ENCODE measurements around the gene COX19.

Gene COX19

GRCh38 chr7:995571-995970 lies 20.2 kb upstream of the COX19 start:
- no peak overlapping the region for H3K4me3 ChIP-seq (ENCODE audit: low read depth, low read length)
- DNase-seq (ENCODE audit: low read depth), result no peak
- no peak for TF ChIP-seq MYC (IDR thresholded peaks at IDR 0.05; ENCODE audit: low read depth, low read length)
- TF ChIP-seq CTCF (IDR thresholded peaks at IDR 0.05; ENCODE audit: low read depth, low read length), result no peak
- TF ChIP-seq MAX (IDR thresholded peaks at IDR 0.05; ENCODE audit: low read depth, low read length), result no peak
- TF ChIP-seq POLR2A (IDR thresholded peaks at IDR 0.05; ENCODE audit: extremely low read depth, insufficient read length), result no peak

DNA sequence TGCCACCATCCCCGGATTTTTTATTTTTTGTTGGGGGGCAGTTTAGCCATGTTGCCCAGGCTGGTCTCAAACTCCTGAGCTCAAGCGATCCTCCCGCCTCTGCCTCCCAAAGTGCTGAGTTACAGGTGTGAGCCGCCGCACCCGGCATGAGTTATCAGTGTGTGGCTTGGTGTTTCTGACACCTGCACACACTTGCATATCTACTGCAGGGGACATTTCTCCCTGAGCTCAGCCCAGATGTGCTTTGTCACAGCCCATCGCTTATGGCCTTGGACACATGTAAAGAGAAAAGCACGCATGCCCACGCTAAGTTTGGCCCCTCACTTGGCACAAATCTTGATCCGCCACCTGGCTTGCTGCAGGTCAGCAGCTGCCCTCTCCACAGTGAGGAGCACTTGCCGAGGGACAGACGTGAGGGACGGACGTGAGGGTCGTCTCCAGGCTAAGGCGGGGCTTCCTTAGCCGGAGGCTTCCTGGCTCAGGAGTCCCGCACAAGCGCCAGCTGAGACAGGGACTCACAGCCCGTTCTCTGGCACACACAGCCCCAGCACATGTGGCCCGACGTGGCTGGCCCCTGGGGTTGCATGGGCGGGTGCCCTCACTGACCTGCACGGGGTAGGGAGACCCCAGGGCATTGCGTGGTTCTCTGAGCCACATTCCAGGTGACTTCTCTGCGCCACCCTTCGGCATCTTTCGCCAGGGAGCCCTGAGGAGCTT lies 19.4 kb upstream of the COX19 start:
- no peak for TF ChIP-seq MAX (IDR thresholded peaks at IDR 0.05; ENCODE audit: low read depth, low read length)
- TF ChIP-seq CTCF (IDR thresholded peaks at IDR 0.05; ENCODE audit: low read depth, low read length), result no peak
- no peak for TF ChIP-seq MYC (IDR thresholded peaks at IDR 0.05; ENCODE audit: low read depth, low read length)
- TF ChIP-seq POLR2A (IDR thresholded peaks at IDR 0.05; ENCODE audit: extremely low read depth, insufficient read length), result no peak
- no peak overlapping the region for H3K4me3 ChIP-seq (ENCODE audit: low read depth, low read length)
- no peak for DNase-seq (ENCODE audit: low read depth)

DNA sequence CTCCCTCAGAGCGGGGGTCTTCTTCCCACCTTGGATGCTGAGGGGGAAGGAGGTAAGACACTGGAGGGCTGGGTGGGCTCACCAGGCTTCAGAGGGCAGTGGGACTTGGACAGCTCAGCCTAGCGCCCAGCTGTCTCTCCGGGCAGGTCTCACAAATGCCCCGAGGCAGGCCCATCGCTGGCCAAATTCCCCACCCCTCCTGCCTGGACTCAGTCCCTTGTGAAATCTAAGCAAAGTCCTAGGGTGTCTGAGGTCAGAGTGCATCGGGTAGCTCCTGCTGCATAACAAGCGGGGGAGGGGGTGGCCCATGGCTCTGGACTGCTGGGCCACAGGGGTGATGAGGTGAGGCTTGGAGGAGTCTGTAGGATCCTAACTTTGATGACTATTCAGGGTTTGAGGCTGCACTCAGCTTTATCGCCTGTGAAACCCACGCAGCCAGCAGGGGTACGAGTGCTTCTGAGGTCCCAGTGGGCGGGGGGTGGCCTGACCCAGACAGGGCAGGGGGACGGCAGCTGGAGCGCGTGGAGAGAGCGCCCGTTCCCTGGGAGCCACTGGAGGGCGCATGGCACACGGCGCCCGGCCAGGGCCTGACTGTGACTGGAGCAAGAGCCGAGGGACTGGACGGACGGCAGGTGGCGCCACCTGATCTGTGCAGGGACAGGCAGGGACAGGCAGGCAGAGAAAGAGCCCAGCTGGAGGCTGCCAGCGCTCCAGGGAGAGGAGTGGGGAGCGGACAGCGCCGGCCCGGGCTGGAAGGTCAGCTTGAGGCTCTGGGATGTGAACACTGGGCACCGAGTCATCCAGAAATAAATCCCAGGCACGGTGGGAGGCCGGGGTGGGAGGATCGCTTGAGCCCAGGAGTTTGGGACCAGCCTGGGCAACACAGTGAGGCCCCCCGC lies 17.6 kb upstream of the COX19 start:
- peak; percentile 99 for DNase-seq (ENCODE audit: low read depth)

GRCh38 chr7:991729-992656 lies 16.6 kb upstream of the COX19 start:
- H3K4me3 ChIP-seq (ENCODE audit: low read depth, low read length), result no peak overlapping the region
- TF ChIP-seq CTCF (IDR thresholded peaks at IDR 0.05; ENCODE audit: low read depth, low read length), result no peak
- TF ChIP-seq MYC (IDR thresholded peaks at IDR 0.05; ENCODE audit: low read depth, low read length), result no peak
- no peak for DNase-seq (ENCODE audit: low read depth)

More for the DNA sequence above, 17.6 kb upstream of the COX19 start:
- TF ChIP-seq POLR2A (IDR thresholded peaks at IDR 0.05; ENCODE audit: extremely low read depth, insufficient read length) (peak; percentile 30), CTCF (IDR thresholded peaks at IDR 0.05; ENCODE audit: low read depth, low read length) (peak; percentile 100), MYC (IDR thresholded peaks at IDR 0.05; ENCODE audit: low read depth, low read length) (peak; percentile 90), MAX (IDR thresholded peaks at IDR 0.05; ENCODE audit: low read depth, low read length) (peak; percentile 92)
- H3K4me3 ChIP-seq (ENCODE audit: low read depth, low read length), result no peak overlapping the region

DNA sequence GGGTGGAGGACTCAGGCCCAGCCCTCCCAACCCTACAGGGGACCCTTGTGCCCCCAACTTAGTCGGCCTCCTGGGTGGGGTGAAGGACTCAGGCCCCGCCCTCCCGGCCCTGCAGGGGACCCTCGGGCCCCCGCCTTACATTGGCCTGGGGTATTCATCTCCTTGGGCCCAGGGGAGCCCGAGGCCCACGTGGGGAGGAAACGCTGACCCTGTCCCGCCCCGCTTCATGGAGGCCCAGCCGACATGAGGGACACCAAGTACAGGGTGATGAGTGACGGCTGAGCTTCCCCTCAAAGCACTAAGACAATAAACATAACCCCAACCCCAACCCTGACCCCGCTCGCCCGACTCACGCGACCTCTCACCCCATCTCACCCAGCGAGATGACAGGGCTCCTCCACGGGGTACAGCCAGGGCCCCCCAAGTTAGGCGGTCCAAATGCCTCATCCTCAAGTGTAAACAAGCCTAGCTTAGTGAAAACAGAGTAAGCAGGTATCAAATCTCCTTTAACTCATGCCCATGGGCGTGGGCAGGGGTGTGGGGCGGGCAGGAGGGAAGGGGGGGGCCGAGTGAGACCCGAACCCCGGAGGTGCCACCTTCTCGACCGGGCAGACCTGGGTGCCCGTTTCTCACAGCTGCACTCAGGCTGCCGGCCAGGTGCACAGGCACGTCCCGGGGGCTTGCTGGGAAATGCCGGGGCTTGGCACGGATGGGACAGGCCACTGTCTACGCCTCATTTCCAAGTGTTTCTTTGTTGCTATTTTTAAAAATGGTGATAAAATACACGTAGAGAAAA lies 15.8 kb upstream of the COX19 start:
- no peak overlapping the region for H3K4me3 ChIP-seq (ENCODE audit: low read depth, low read length)
- TF ChIP-seq MAX (IDR thresholded peaks at IDR 0.05; ENCODE audit: low read depth, low read length), result no peak
- no peak for TF ChIP-seq MYC (IDR thresholded peaks at IDR 0.05; ENCODE audit: low read depth, low read length)
- TF ChIP-seq POLR2A (IDR thresholded peaks at IDR 0.05; ENCODE audit: extremely low read depth, insufficient read length), result no peak
- TF ChIP-seq CTCF (IDR thresholded peaks at IDR 0.05; ENCODE audit: low read depth, low read length), result no peak

More for the DNA sequence above, 15.8 kb upstream of the COX19 start:
- DNase-seq (ENCODE audit: low read depth), result no peak

Data from NB4 (cell line).